ENCODE data around the gene METAP1D.

METAP1D gene

GRCh38 chr2:172094294-172095145, 94.8 kb downstream of the METAP1D start:
- no peak overlapping the region for H3K4me3 ChIP-seq (ENCODE audit: low read depth, low read length)
- H3K9me3 ChIP-seq (ENCODE audit: control insufficient read depth, low read length): no peaks in the 10 kb centered on the region
- peaks cover 11% of the 10 kb centered on the region for H3K4me1 ChIP-seq
- peak overlapping the region; percentile 39 for H3K4me2 ChIP-seq (ENCODE audit: low read length)
- H2AFZ ChIP-seq: no peak overlapping the region
- no peaks in the 10 kb centered on the region for H3K79me2 ChIP-seq
- H3K9ac ChIP-seq: no peak overlapping the region
- TF ChIP-seq, protein P1, sequence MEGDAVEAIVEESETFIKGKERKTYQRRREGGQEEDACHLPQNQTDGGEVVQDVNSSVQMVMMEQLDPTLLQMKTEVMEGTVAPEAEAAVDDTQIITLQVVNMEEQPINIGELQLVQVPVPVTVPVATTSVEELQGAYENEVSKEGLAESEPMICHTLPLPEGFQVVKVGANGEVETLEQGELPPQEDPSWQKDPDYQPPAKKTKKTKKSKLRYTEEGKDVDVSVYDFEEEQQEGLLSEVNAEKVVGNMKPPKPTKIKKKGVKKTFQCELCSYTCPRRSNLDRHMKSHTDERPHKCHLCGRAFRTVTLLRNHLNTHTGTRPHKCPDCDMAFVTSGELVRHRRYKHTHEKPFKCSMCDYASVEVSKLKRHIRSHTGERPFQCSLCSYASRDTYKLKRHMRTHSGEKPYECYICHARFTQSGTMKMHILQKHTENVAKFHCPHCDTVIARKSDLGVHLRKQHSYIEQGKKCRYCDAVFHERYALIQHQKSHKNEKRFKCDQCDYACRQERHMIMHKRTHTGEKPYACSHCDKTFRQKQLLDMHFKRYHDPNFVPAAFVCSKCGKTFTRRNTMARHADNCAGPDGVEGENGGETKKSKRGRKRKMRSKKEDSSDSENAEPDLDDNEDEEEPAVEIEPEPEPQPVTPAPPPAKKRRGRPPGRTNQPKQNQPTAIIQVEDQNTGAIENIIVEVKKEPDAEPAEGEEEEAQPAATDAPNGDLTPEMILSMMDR (IDR thresholded peaks at IDR 0.05): no peak
- no peak overlapping the region for H3K27ac ChIP-seq
- H3K27me3 ChIP-seq (ENCODE audit: control insufficient read depth, insufficient read depth, low read length): peaks cover 13% of the 10 kb centered on the region
- no peaks in the 10 kb centered on the region for H3K36me3 ChIP-seq (ENCODE audit: control insufficient read depth, insufficient read depth, low read length)

- Histone ChIP-seq H3K27ac (no peak overlapping the region), H2AFZ (peak overlapping the region; percentile 48), H3K4me1 (peaks cover 11% of the 10 kb centered on the region), H3K9ac (no peak overlapping the region), H3K79me2 (no peaks in the 10 kb centered on the region), H3K36me3 (ENCODE audit: control insufficient read depth, insufficient read depth, low read length) (no peaks in the 10 kb centered on the region), H3K4me3 (ENCODE audit: low read depth, low read length) (no peak overlapping the region), H3K4me2 (ENCODE audit: low read length) (peak overlapping the region; percentile 39), H3K27me3 (ENCODE audit: control insufficient read depth, insufficient read depth, low read length) (peaks cover 15% of the 10 kb centered on the region), H3K9me3 (ENCODE audit: control insufficient read depth, low read length) (no peaks in the 10 kb centered on the region)
- TF ChIP-seq, protein P1 (IDR thresholded peaks at IDR 0.05): no peak
These were observed 95.6 kb downstream of the METAP1D start for GRCh38 chr2:172095146-172095904.

DNA sequence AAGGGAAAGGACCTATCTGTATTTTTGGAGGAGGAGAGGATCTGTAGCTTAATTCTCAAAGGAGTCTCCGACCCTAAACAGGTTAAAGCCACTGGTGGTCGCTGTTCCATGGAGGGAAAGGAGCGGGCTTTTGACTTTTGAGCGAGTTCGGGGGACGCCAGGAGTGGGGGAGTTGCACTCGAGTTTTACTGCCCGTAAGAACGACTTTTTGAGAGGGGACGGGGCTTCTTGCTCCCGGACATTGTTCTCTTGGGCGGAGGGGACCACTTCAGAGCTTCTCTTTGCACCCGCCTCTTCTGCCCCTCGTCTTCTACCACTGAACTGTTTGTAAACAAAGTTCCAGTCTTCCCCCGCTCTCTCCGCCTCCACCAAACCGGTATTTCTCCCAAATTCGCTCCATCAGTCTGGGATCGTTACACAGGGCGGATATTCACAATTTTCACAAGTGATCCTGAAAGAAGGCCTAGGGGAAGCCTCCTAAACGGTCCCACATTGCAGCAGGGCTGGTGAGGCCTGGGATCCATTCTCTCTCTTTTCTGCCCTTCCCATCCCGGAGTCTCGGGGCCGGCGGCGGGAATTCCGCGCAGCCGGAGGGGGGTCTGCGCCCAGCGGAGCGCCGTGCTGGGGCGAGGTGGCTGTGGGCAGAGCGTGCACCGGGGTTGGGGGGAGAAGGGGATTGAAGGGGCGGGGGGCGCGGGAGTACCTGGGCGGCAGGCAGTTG, 96.3 kb downstream of the METAP1D start:
- Histone ChIP-seq H3K9me3 (ENCODE audit: control insufficient read depth, low read length) (no peaks in the 10 kb centered on the region), H2AFZ (no peak overlapping the region), H3K27me3 (ENCODE audit: control insufficient read depth, insufficient read depth, low read length) (peaks cover 18% of the 10 kb centered on the region), H3K36me3 (ENCODE audit: control insufficient read depth, insufficient read depth, low read length) (no peaks in the 10 kb centered on the region), H3K9ac (no peak overlapping the region), H3K4me1 (peaks cover 11% of the 10 kb centered on the region), H3K4me2 (ENCODE audit: low read length) (peak overlapping the region; percentile 36), H3K4me3 (ENCODE audit: low read depth, low read length) (no peak overlapping the region), H3K27ac (no peak overlapping the region), H3K79me2 (no peaks in the 10 kb centered on the region)
- TF ChIP-seq, protein P1 (IDR thresholded peaks at IDR 0.05): no peak

- H3K4me2 ChIP-seq (ENCODE audit: low read length): peak overlapping the region; percentile 36
- H3K27me3 ChIP-seq (ENCODE audit: control insufficient read depth, insufficient read depth, low read length): peaks cover 25% of the 10 kb centered on the region
- no peaks in the 10 kb centered on the region for H3K79me2 ChIP-seq
- H3K9me3 ChIP-seq (ENCODE audit: control insufficient read depth, low read length): no peaks in the 10 kb centered on the region
- H2AFZ ChIP-seq: no peak overlapping the region
- H3K9ac ChIP-seq: no peak overlapping the region
- no peak overlapping the region for H3K4me3 ChIP-seq (ENCODE audit: low read depth, low read length)
- TF ChIP-seq, protein P1 (IDR thresholded peaks at IDR 0.05): no peak
- no peak overlapping the region for H3K27ac ChIP-seq
- peaks cover 11% of the 10 kb centered on the region for H3K4me1 ChIP-seq
- H3K36me3 ChIP-seq (ENCODE audit: control insufficient read depth, insufficient read depth, low read length): no peaks in the 10 kb centered on the region
These were observed 97.1 kb downstream of the METAP1D start for GRCh38 chr2:172096626-172097547.

Data from parathyroid adenoma (tissue), 2 donors.